ENCODE data around the gene GRM1.

DNA sequence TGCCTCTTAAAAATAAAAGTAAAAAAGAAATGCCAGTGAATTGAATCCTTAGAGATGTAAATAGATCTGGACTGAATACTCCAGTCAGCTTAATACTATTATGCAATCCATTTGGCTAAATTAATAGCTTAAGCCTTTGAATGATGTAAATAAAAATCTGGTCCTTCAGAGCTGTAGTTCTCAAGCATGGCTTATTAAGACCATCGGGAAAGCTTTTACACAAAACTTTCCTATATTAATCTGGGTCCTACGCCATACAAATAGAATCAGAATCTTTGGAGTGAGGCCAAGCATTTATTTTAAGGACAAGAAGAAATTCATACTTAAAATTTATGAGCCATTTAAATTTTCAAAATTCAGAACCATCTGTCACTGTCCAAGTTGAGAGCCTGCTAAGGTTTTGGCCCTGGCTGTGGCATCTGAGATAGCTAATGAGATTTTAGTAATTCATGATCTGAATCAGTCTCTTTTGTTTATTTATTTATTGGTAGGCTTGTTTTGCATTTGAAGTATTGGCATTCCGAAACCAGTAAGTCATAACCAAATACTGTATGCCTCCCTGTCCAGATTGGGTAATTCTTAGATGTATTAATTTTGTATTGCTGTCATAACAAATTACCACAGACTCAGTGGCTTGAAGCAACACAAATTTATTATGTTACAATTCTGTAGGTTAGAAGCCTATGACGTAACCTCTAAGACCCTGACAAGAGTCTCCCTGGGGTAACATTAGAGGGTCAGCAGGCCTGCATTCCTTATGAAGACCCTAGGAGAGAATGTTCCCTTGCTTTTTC is 286.7 kb downstream of the GRM1 start:
- TF ChIP-seq, protein P1, sequence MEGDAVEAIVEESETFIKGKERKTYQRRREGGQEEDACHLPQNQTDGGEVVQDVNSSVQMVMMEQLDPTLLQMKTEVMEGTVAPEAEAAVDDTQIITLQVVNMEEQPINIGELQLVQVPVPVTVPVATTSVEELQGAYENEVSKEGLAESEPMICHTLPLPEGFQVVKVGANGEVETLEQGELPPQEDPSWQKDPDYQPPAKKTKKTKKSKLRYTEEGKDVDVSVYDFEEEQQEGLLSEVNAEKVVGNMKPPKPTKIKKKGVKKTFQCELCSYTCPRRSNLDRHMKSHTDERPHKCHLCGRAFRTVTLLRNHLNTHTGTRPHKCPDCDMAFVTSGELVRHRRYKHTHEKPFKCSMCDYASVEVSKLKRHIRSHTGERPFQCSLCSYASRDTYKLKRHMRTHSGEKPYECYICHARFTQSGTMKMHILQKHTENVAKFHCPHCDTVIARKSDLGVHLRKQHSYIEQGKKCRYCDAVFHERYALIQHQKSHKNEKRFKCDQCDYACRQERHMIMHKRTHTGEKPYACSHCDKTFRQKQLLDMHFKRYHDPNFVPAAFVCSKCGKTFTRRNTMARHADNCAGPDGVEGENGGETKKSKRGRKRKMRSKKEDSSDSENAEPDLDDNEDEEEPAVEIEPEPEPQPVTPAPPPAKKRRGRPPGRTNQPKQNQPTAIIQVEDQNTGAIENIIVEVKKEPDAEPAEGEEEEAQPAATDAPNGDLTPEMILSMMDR (IDR thresholded peaks at IDR 0.05; ENCODE audit: low read depth, low read length) = no peak
- no peak for TF ChIP-seq EZH2phosphoT487 (IDR thresholded peaks at IDR 0.05; ENCODE audit: low read depth)

Data from OCI-LY3 (cell line).